Activated CD8-positive, alpha-beta T cell treated with anti-CD3 and anti-CD28 coated beads for 36 hours (primary cell): Measurements from ENCODE around the gene FAM13A. TPM values are rescaled to one million over a fixed set of nuclear protein-coding genes. Genes with fewer than 3 reads are reported as not detected.
"Not testable (repeated sequence)": the region's sequence is repeated elsewhere in the genome, so short reads cannot be mapped to it uniquely, and the experiment has no call there.

Experiments
- ATAC-seq: fragments of 200-7000 bp; cut with Tn5 transposase; one replicate; pipeline ENCODE4 v1.10.0; 2021; ENCODE audit warnings: mild to moderate bottlenecking, moderate library complexity
- CTCF ChIA-PET: fragments of 350-600 bp; sonication (Branson Sonifier 250); formaldehyde crosslinking; loops from one replicate; lab custom pipeline; 2021; ENCODE audit warnings: antibody characterized with exemption; lab: Charles Lee
- POLR2A ChIA-PET: fragments of 350-600 bp; sonication (Branson Sonifier 250); formaldehyde crosslinking; loops from one replicate; lab custom pipeline; 2021; ENCODE audit warnings: antibody characterized with exemption; lab: Charles Lee
- DNase-seq: peaks from one replicate; pipeline ENCODE4 v3.0.0-alpha.2; 2020
- H3K27ac Mint-ChIP-seq: one replicate; pipeline ENCODE4 v1.8.0; 2021; ENCODE audit warnings: mild to moderate bottlenecking, mixed read lengths
- H3K27me3 Mint-ChIP-seq: one replicate; pipeline ENCODE4 v1.8.0; 2021; ENCODE audit warnings: mixed read lengths
- H3K36me3 Mint-ChIP-seq: one replicate; pipeline ENCODE4 v1.8.0; 2021; ENCODE audit warnings: low read depth, mixed read lengths
- H3K4me1 Mint-ChIP-seq: one replicate; pipeline ENCODE4 v1.8.0; 2021; ENCODE audit warnings: low read depth, mixed read lengths
- H3K4me3 Mint-ChIP-seq: one replicate; pipeline ENCODE4 v1.8.0; 2021; ENCODE audit warnings: mild to moderate bottlenecking, moderate library complexity, mixed read lengths
- H3K9me3 Mint-ChIP-seq: one replicate; pipeline ENCODE4 v1.8.0; 2021; ENCODE audit warnings: mixed read lengths
- intact Hi-C: fragments of 100-400 bp; cut with micrococcal nuclease; formaldehyde crosslinking; loops from one replicate; pipeline ENCODE4 v1.10.0; 2022
- total RNA-seq, 2 experiments: library from RNA; stranded (reverse); gene quantifications; one replicate each; pipeline ENCODE4 v1.2.3, GENCODE V29; 2021
- TF ChIP-seq, protein P1 (sequence below): fragments of 200-600 bp; IDR thresholded peaks from one replicate; pipeline ENCODE4 v1.8.0; 2022; ENCODE audit warnings: antibody characterized with exemption, mild to moderate bottlenecking

Gene FAM13A
- total RNA-seq, 2 experiments from 2014 or later = 4.5 to 6.0 TPM

GRCh38 chr4:89023140-89023539, 33.8 kb downstream of the FAM13A start:
- H3K9me3 Mint-ChIP-seq = no peaks in the 10 kb centered on the region
- intact Hi-C loops = loop anchor here (5.0 to 10.0 kb wide), 2 partner anchors 348 to 496 kb away; no protein-coding TSS in a partner anchor
- peaks cover 2% of the 10 kb centered on the region for H3K27me3 Mint-ChIP-seq
- DNase-seq = no peak
- H3K4me3 Mint-ChIP-seq = no peak overlapping the region
- no peak overlapping the region for H3K27ac Mint-ChIP-seq
- TF ChIP-seq, protein P1, sequence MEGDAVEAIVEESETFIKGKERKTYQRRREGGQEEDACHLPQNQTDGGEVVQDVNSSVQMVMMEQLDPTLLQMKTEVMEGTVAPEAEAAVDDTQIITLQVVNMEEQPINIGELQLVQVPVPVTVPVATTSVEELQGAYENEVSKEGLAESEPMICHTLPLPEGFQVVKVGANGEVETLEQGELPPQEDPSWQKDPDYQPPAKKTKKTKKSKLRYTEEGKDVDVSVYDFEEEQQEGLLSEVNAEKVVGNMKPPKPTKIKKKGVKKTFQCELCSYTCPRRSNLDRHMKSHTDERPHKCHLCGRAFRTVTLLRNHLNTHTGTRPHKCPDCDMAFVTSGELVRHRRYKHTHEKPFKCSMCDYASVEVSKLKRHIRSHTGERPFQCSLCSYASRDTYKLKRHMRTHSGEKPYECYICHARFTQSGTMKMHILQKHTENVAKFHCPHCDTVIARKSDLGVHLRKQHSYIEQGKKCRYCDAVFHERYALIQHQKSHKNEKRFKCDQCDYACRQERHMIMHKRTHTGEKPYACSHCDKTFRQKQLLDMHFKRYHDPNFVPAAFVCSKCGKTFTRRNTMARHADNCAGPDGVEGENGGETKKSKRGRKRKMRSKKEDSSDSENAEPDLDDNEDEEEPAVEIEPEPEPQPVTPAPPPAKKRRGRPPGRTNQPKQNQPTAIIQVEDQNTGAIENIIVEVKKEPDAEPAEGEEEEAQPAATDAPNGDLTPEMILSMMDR = no peak
- POLR2A ChIA-PET = no interaction called here
- H3K36me3 Mint-ChIP-seq = no peaks in the 10 kb centered on the region
- no peak for ATAC-seq
- CTCF ChIA-PET = interaction anchor here (0.7 to 7.0 kb wide), 35 partner anchors 8 to 805 kb away, joined by 3 to 149 read pairs (median 4); partner anchors contain the start of gene FAM13A
- no peaks in the 10 kb centered on the region for H3K4me1 Mint-ChIP-seq

DNA sequence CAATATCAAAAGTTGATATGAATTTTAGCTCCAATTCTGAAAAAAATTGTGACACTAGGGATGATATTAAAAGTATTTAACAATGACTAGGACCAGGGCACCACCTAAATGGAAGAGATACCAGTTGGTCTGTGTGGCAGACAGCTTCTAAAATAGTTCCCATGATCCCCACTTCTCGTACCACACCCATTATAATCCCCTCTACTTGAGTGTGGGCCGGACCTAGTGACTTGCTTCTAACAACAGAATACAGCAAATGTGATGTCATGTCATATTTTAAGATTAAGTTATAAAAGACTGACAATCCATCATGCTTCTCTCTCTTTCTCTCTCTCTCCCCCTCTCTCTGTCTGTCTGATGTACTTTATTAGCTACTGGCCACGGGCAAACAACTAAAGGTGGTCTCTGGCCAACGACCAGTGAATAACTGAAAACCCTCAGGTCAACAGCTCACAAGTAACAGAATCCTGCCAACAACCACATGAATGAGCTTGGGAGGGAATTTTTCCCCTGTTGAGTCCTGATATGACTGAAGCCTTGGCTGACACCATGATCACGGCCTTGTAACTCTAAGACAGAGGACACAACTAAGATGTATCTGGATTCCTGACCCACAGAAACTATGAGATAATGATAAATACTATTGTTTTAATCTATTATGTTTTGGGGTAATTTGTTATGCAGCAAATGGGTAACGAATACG, 34.4 kb downstream of the FAM13A start:
- H3K27me3 Mint-ChIP-seq = peaks cover 1% of the 10 kb centered on the region
- no peak for ATAC-seq
- DNase-seq = no peak
- no peak overlapping the region for H3K4me3 Mint-ChIP-seq
- H3K27ac Mint-ChIP-seq = no peak overlapping the region
- ChIA-PET POLR2A (no interaction called here), CTCF (interaction anchor here (0.6 to 7.0 kb wide), 22 partner anchors 20 to 804 kb away, joined by 3 to 149 read pairs (median 5); partner anchors contain the start of gene FAM13A)
- no peaks in the 10 kb centered on the region for H3K9me3 Mint-ChIP-seq
- intact Hi-C loops = loop anchor here (5.0 to 10.0 kb wide), 2 partner anchors 348 to 495 kb away; no protein-coding TSS in a partner anchor
- H3K36me3 Mint-ChIP-seq = no peaks in the 10 kb centered on the region
- no peaks in the 10 kb centered on the region for H3K4me1 Mint-ChIP-seq
- TF ChIP-seq, protein P1 = no peak

DNA sequence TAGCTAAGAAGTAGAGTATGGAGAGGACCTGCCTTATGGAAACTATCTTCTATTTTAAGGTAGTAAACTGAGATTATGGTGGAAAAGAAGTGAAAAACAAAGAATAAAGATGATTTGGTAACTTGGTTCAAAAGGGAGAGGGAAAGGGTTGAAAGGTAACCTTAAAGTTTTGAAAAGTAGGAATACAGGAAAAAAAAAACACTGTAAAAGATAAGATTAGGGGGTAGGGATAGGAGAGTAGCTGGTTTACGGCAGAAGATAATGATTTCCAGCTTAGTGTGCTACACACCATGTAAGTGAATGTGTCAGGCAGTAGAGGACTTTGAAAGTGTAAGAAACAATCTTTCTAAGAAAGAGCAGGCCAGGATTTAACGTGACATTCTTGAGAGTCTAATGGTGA, 35.3 kb downstream of the FAM13A start:
- ChIA-PET POLR2A (no interaction called here), CTCF (interaction anchor here (0.6 to 7.0 kb wide), 6 partner anchors 137 to 482 kb away, joined by 3 to 149 read pairs (median 4); no protein-coding TSS in a partner anchor)
- Mint-ChIP-seq H3K36me3 (no peaks in the 10 kb centered on the region), H3K27me3 (no peaks in the 10 kb centered on the region), H3K9me3 (no peaks in the 10 kb centered on the region), H3K4me3 (no peak overlapping the region), H3K27ac (no peak overlapping the region), H3K4me1 (no peaks in the 10 kb centered on the region)
- ATAC-seq (no peak), DNase-seq (no peak)
- TF ChIP-seq, protein P1 = no peak
- intact Hi-C loops = loop anchor here (5.0 to 10.0 kb wide), 2 partner anchors 347 to 494 kb away; no protein-coding TSS in a partner anchor

DNA sequence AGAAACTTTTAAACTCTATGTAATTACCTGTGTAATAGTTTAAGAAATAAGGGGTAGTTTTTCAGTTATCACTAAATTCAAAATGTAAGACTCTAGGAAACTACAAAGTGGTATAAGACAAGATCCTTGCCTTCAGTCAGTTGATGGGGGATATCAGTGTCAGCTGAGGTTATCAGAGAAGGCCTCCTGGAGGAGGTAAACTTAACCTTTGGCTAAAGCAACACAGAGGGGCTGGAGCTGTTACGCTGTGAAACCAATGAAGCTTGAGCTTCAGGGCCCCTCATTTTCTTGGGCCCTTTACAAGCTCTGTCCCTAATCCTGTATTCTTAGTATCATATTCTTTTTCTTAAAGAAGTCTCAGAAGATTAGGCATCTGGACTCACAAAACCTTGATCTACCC, 35.9 kb downstream of the FAM13A start:
- intact Hi-C loops = loop anchor here (5.0 to 10.0 kb wide), 2 partner anchors 346 to 494 kb away; no protein-coding TSS in a partner anchor
- no peaks in the 10 kb centered on the region for H3K9me3 Mint-ChIP-seq
- no peaks in the 10 kb centered on the region for H3K4me1 Mint-ChIP-seq
- no peak overlapping the region for H3K27ac Mint-ChIP-seq
- no peak for ATAC-seq
- H3K36me3 Mint-ChIP-seq = no peaks in the 10 kb centered on the region
- no peaks in the 10 kb centered on the region for H3K27me3 Mint-ChIP-seq
- H3K4me3 Mint-ChIP-seq = no peak overlapping the region
- no peak for DNase-seq
- POLR2A ChIA-PET = no interaction called here
- CTCF ChIA-PET = interaction anchor here (1.4 to 7.0 kb wide), 4 partner anchors 204 to 481 kb away, joined by 5 to 149 read pairs (median 18); no protein-coding TSS in a partner anchor
- TF ChIP-seq, protein P1 = no peak

- H3K27me3 Mint-ChIP-seq, H3K27ac Mint-ChIP-seq, H3K36me3 Mint-ChIP-seq, intact Hi-C loops, H3K9me3 Mint-ChIP-seq, POLR2A ChIA-PET, H3K4me1 Mint-ChIP-seq, H3K4me3 Mint-ChIP-seq, ATAC-seq, DNase-seq: not testable (repeated sequence)
- CTCF ChIA-PET = interaction anchor here (1.2 kb wide), 1 partner anchor 9 kb away, joined by 4 read pairs; no protein-coding TSS in a partner anchor
Observed at GRCh38 chr4:89014897-89015296, 42.1 kb downstream of the FAM13A start.
